GM12865 (cell line): ENCODE data around the gene DRD3.

Experiments
- DNase-seq: peaks from one replicate; pipeline ENCODE4 v3.0.0; 2010; ENCODE audit warnings: low read depth
- H3K4me3 ChIP-seq: 2 replicates; pipeline ENCODE4 v1.5.1; 2011; ENCODE audit warnings: mild to moderate bottlenecking, low read depth, low read length, control low read depth
- TF ChIP-seq, protein P1 (sequence below): IDR thresholded peaks from 2 replicates; pipeline ENCODE4 v1.5.1; 2011; ENCODE audit warnings: low read length, control low read depth, low read depth, inconsistent platforms; ENCODE audit not compliant: insufficient read depth; ENCODE audit errors: missing control alignments

The DRD3 gene

DNA sequence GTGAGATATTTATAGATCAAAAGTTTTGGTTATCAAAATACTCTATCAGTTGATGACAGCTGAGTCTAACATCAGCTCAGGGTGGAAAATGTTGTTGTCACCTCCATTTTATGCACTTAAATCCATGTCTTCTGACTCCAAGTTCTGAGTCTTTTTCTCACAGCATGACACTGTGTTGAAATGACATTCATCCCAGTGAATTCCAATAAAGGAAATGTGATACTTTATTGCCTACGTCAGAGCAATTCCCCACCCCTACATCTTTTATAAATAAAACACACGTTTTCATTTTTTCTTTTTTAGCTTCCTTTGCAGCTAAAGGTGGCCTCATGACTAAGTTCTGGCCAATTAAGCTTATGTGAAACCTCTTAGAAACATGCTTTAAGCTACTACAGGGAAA, 10.7 kb downstream of the DRD3 start:
- DNase-seq: no peak
- no peak overlapping the region for H3K4me3 ChIP-seq

DNA sequence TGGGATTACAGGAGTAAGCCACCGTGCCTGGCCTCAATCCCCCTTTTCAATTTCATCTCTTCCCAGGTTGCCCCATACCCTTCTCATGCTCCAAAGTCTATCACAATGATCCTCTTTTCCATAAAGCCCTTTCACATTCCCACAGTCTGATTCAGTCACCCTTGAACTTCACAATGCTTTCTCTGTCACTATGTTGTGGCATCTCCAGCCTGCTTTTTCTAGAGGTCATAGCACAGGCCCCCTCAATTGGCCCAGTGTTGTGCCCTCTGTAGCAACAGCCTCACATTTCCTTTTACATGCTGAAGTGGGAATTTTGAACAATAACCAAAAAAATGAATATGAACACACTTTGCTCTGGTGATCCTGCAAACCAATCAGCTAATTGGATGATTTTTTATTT, 21.5 kb downstream of the DRD3 start:
- TF ChIP-seq, protein P1, sequence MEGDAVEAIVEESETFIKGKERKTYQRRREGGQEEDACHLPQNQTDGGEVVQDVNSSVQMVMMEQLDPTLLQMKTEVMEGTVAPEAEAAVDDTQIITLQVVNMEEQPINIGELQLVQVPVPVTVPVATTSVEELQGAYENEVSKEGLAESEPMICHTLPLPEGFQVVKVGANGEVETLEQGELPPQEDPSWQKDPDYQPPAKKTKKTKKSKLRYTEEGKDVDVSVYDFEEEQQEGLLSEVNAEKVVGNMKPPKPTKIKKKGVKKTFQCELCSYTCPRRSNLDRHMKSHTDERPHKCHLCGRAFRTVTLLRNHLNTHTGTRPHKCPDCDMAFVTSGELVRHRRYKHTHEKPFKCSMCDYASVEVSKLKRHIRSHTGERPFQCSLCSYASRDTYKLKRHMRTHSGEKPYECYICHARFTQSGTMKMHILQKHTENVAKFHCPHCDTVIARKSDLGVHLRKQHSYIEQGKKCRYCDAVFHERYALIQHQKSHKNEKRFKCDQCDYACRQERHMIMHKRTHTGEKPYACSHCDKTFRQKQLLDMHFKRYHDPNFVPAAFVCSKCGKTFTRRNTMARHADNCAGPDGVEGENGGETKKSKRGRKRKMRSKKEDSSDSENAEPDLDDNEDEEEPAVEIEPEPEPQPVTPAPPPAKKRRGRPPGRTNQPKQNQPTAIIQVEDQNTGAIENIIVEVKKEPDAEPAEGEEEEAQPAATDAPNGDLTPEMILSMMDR: no peak
- no peak for DNase-seq

More for the DNA sequence above, 10.7 kb downstream of the DRD3 start:
- TF ChIP-seq, protein P1: no peak

DNA sequence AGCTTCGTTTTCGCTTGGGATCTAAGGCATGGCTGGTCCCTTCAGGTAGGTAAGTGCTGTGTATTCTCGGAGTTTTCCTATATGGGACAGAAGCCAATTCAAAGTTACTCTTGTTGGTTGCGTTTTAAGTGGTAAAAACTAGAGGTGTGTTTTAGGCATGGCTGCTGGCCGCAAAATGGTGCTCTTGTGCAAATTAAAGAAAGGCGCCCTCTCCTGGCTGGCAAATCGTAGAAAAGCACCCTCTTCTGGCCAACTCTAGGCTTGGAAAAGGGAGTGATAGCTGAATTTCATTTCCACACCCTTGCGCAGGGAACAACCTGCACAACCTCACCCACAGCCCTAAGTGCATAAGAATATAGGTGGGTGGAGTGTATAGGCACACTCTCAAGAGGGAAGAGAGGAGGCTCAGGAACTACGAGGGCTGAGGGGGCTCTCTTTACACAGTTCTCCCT, 23.5 kb downstream of the DRD3 start:
- H3K4me3 ChIP-seq: no peak overlapping the region
- TF ChIP-seq, protein P1: peak; percentile 54
- peak; percentile 55 for DNase-seq

More for the DNA sequence above, 21.5 kb downstream of the DRD3 start:
- H3K4me3 ChIP-seq: no peak overlapping the region

DNA sequence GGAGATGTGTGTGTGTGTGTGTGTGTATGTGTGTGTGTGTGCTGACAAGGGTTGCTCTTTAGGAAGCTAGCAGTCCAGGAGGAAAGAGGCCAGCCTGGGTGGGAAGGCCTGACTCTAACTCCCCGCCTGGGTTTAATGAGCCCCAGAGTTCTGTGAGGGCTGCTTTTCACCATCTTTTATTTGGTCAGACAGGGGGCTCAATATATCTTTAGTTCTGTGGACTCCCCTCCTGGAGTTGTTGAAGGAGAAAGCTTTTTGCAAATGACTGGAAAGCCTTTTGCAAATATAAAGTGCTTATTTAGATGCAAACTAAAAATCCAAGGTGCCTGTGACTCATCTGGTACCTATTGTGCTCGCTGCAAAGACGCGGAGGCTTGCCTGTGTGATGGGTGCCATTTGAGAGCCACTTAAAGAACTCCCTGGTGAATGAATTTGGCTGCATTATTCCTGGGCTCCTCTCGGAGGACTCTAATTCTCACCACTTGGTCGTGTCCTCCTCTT, 24.5 kb downstream of the DRD3 start:
- no peak for DNase-seq
- no peak overlapping the region for H3K4me3 ChIP-seq

DNA sequence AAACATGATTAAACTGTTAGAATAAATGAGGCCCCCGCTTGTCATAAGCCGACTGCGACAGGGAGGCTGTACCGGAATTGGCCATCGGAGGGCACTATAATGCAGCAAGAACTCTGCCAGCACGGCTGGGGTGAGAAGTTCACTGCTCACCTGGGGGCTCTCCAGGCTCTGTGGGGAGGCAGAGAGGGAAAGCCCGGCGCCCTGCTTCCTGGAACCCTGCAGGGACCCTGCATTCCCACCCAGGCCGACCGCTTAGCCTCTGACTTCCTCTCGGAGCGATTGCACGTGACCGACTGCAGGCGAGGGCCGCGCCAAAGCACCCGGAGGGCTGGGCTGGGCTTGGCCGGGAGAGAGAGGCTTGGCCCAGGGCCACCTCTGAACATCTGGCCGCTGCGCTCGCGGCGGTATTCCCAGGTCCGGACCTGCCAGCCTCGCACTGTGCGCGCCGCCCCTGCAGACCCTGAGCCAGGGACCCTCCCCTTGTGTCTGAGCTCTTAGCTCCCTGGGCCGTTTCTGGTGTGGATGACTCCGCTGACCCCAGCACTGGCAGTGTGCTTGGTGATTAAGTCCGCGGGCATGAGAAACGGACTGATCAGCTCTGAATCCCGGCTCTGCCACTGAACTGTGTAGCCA, 26.2 kb downstream of the DRD3 start:
- TF ChIP-seq, protein P1: peak; percentile 89
- peak overlapping the region; percentile 59 for H3K4me3 ChIP-seq
- DNase-seq: peak; percentile 84

More for the DNA sequence above, 24.5 kb downstream of the DRD3 start:
- TF ChIP-seq, protein P1: no peak

DNA sequence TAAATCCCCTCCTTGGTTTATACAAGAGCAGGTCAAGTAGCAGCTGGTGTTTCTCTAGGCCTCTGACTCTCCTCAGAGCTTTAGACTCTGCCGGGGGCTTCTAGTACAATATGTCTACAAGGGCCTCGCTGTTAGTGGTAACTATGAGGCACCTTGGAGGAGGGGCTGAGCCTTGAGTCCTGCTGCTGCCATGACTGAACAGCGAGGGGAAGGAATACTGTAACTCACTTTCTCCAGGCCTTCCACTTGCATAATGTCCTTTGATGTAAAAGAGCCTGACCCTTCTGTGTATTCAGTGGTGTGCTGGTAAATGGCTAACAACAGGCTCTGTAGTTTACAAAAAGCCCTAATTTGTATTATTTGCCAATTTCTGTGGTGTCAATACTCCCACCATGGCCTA, 27.8 kb downstream of the DRD3 start:
- H3K4me3 ChIP-seq: no peak overlapping the region
- TF ChIP-seq, protein P1: no peak
- DNase-seq: no peak

DNA sequence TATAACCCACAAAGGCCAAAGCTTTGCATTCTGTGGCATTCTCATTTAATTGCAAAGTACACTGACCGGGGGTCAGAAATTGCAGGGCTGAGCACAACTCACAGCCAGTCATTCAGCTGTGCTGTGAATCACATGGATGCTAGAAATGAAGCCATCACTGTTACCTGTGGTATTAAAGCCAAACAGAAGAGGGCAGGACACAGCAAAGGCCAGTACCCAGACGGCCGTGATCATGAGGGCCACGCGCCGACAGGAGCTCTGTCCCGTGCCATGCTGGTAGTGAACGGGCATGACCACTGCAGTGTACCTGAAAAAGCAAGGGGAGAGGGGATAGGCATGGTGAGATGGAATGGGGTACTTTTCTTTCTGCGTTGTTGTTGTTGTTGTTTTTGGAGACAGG, 31.6 kb downstream of the DRD3 start:
- no peak for DNase-seq
- TF ChIP-seq, protein P1: no peak
- no peak overlapping the region for H3K4me3 ChIP-seq
